Central memory CD8-positive, alpha-beta T cell (primary cell): ENCODE measurements around the gene CES4A.
"Not testable (repeated sequence)": the region's sequence is repeated elsewhere in the genome, so short reads cannot be mapped to it uniquely, and the experiment has no call there.

Experiments used
- ATAC-seq: fragments of 150-1000 bp; cut with Tn5 transposase; replicated peaks from 2 replicates; pipeline ENCODE4 v1.10.0; 2022; ENCODE audit warnings: mild to moderate bottlenecking, moderate FRiP score, moderate number of reproducible peaks; ENCODE audit not compliant: poor library complexity, severe bottlenecking; ENCODE audit errors: extremely low read depth
- DNase-seq, 2 donors: peaks; one replicate each; pipeline ENCODE4 v3.0.0; 2021; ENCODE audit warnings: low spot score in 2 of 2
- H3K27ac Mint-ChIP-seq: one replicate; pipeline ENCODE4 v1.8.0; 2022; ENCODE audit warnings: low read depth, mild to moderate bottlenecking, moderate library complexity, mixed read lengths
- H3K27me3 Mint-ChIP-seq: one replicate; pipeline ENCODE4 v1.8.0; 2022; ENCODE audit warnings: mixed read lengths
- H3K36me3 Mint-ChIP-seq: one replicate; pipeline ENCODE4 v1.8.0; 2022; ENCODE audit warnings: mild to moderate bottlenecking, moderate library complexity, mixed read lengths; ENCODE audit not compliant: insufficient read depth
- H3K4me1 Mint-ChIP-seq: one replicate; pipeline ENCODE4 v1.8.0; 2022; ENCODE audit warnings: mixed read lengths
- H3K4me3 Mint-ChIP-seq: one replicate; pipeline ENCODE4 v1.8.0; 2022; ENCODE audit warnings: mild to moderate bottlenecking, moderate library complexity, mixed read lengths
- H3K9me3 Mint-ChIP-seq: one replicate; pipeline ENCODE4 v1.8.0; 2022; ENCODE audit warnings: mixed read lengths

Gene CES4A

DNA sequence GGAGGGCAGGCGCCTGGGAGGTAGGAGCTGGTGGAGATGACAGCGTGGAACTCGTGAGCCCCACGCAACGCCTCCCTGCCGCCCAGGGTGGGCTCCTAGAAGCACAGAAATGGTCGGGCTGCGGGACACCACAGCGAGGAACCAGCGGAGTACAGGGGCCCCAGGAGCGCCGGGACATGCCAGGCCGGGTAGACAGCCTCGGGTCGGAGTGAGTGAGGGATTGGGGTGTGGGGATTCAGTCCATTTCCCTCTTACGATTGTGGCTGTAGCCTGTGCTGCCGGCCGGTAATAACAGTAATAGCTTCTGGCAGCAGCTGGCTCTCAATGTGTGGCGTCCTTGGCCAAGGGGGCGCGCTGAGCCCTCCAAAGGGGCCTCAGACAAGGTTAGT, 39.6 kb upstream of the CES4A start:
- peaks cover 4% of the 10 kb centered on the region for H3K36me3 Mint-ChIP-seq
- H3K27ac Mint-ChIP-seq: no peak overlapping the region
- H3K9me3 Mint-ChIP-seq: no peaks in the 10 kb centered on the region
- H3K27me3 Mint-ChIP-seq: peaks cover 57% of the 10 kb centered on the region
- no peak for DNase-seq
- peak overlapping the region; percentile 81 for H3K4me3 Mint-ChIP-seq
- ATAC-seq: no peak
- H3K4me1 Mint-ChIP-seq: peaks cover 24% of the 10 kb centered on the region

DNA sequence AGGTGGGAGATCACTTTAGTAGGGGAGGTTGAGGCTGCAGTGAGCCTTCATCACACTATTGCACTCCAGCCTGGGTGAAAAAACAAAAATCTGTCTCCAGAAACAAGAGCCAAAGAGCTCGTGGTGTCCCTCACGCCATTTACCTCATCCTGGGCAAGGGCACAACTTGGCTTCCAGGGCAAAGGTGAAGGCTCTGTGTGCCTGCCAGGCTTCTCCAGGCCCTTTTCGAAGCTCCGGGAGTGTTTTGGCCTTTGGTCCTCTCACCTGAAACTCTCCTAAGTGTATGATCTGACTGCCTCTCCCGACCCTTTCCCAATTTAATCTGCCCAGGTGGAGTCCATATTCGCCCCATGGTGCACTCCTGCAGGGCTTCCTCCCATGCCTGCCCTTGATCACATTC, 38.9 kb upstream of the CES4A start:
- Mint-ChIP-seq H3K9me3 (no peaks in the 10 kb centered on the region), H3K4me1 (peaks cover 27% of the 10 kb centered on the region), H3K36me3 (peaks cover 4% of the 10 kb centered on the region), H3K27ac (no peak overlapping the region), H3K27me3 (peaks cover 63% of the 10 kb centered on the region), H3K4me3 (peak overlapping the region; percentile 31)
- no peak for ATAC-seq
- no peak for DNase-seq

GRCh38 chr16:66950437-66950836, 38.0 kb upstream of the CES4A start:
- no peak for DNase-seq
- H3K36me3 Mint-ChIP-seq: peaks cover 4% of the 10 kb centered on the region
- peaks cover 63% of the 10 kb centered on the region for H3K27me3 Mint-ChIP-seq
- H3K9me3 Mint-ChIP-seq: no peaks in the 10 kb centered on the region
- peaks cover 27% of the 10 kb centered on the region for H3K4me1 Mint-ChIP-seq
- no peak overlapping the region for H3K4me3 Mint-ChIP-seq
- no peak for ATAC-seq
- no peak overlapping the region for H3K27ac Mint-ChIP-seq

DNA sequence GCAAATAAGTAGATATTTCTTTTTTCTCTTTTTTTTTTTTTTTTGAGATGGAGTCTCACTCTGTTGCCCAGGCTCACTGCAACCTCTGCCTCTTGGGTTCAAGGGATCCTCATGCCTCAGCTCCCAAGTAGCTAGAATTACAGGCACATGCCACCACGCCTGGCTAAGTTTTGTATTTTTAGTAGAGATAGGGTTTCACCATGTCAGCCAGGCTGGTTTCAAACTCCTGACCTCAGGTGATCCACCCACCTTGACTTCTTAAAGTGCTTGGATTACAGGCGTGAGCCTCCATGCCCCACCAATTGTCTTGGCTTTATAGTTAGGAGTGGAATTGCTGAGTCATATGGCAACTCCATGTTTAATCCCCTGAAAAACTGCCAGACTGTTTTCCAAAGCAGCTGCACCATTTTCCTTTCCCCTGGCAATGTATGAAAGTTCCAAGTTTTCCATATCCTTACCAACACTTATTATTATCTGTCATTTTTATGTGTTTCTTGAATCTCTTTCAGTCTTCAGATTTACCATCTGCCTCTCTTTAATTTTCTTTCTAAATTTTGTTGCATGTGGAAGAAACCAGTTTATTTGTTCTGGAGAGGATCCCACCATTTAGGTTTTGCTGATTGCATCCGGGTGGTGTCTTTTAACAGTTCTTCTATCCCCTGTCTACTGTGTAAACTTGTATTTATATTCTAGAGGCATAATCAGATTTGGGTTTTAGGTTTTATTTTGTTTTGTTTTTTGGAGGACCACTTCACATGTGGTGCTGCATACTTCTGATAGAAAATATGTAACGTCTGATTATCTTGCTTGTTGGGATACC, 37.2 kb upstream of the CES4A start:
- Mint-ChIP-seq H3K4me1 (peaks cover 27% of the 10 kb centered on the region), H3K27ac (no peak overlapping the region), H3K9me3 (no peaks in the 10 kb centered on the region), H3K36me3 (peaks cover 4% of the 10 kb centered on the region), H3K27me3 (peaks cover 63% of the 10 kb centered on the region), H3K4me3 (no peak overlapping the region)
- no peak for ATAC-seq
- no peak for DNase-seq

GRCh38 chr16:66952430-66953110, 35.8 kb upstream of the CES4A start:
- no peak for DNase-seq
- H3K4me1 Mint-ChIP-seq: peaks cover 18% of the 10 kb centered on the region
- H3K27me3 Mint-ChIP-seq: peaks cover 63% of the 10 kb centered on the region
- no peak overlapping the region for H3K27ac Mint-ChIP-seq
- no peaks in the 10 kb centered on the region for H3K9me3 Mint-ChIP-seq
- peaks cover 4% of the 10 kb centered on the region for H3K36me3 Mint-ChIP-seq
- H3K4me3 Mint-ChIP-seq: no peak overlapping the region
- no peak for ATAC-seq

DNA sequence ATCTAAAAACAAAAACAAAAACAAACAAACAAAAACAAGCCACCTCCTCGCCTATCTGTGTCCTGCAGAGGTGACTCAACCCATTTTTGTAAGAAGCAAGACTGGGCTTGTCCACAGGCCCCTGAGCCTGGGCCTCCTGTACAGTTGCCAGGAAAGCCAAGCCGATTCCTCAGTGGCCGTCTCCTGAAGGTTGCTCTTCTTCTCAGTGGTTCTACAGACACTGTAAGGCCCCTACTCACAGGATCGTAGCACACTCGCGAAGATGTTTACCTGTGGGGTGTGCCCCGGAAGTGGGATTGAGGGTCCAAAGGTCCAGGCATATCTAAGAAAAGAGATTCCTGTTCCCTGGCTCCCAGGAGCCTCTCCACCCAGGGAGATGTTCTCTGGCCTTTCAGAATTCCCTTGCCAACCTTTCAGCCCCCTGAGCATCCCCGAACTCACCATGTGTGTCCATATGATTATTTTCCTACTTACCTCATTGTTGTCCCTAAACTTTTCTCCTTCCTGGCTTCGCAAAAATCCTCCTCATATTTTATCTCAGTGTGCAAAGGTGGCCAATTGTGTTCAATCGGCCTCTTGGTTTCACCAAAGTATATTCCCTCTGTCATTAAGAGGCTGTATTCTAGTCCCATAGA, 34.8 kb upstream of the CES4A start:
- DNase-seq: no peak
- Mint-ChIP-seq H3K36me3 (peaks cover 2% of the 10 kb centered on the region), H3K9me3 (no peaks in the 10 kb centered on the region), H3K27ac (no peak overlapping the region), H3K4me3 (no peak overlapping the region), H3K4me1 (peaks cover 8% of the 10 kb centered on the region), H3K27me3 (peaks cover 57% of the 10 kb centered on the region)
- no peak for ATAC-seq

- Mint-ChIP-seq H3K9me3 (no peaks in the 10 kb centered on the region), H3K27ac (no peak overlapping the region), H3K4me1 (peaks cover 5% of the 10 kb centered on the region), H3K27me3 (peaks cover 51% of the 10 kb centered on the region), H3K4me3 (no peak overlapping the region), H3K36me3 (no peaks in the 10 kb centered on the region)
- peak; percentile 59 to 62 for DNase-seq
- ATAC-seq: peak; percentile 65
Observed at GRCh38 chr16:66954097-66954659, 34.2 kb upstream of the CES4A start.

DNA sequence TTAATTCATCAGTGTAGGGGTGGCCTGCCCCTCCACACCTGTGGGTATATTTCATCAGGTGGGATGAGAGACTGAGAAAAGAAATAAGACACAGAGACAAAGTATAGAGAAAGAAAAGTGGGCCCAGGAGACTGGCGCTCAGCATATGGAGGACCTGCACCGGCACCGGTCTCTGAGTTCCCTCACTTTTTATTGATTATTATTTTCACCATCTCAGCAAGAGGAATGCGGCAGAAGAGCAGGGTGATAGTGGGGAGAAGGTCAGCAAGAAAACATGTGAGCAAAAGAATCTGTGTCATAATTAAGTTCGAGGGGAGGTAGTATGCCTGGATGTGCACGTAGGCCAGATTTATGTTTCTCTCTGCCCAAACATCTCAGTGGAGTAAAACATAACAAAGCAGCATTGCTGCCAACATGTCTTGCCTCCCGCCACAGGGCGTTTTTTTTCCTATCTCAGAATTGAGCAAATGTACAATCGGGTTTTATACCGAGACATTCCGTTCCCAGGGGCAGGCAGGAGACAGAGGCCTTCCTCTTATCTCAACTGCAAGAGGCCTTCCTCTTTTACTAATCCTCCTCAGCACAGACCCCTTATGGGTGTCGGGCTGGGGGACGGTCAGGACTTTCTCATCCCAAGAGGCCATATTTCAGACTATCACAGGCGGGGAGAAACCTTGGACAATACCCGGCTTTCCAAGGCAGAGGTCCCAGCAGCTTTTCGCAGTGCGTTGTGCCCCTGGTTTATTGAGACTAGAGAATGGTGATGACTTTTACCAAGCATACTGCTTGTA, 32.8 kb upstream of the CES4A start:
- not testable (repeated sequence) for H3K27ac Mint-ChIP-seq, H3K4me3 Mint-ChIP-seq, H3K9me3 Mint-ChIP-seq, H3K36me3 Mint-ChIP-seq, H3K4me1 Mint-ChIP-seq, ATAC-seq, DNase-seq
- peaks cover 37% of the 10 kb centered on the region for H3K27me3 Mint-ChIP-seq

GRCh38 chr16:66956154-66956457, 32.3 kb upstream of the CES4A start:
- H3K4me1 Mint-ChIP-seq, ATAC-seq, H3K27ac Mint-ChIP-seq, H3K36me3 Mint-ChIP-seq, DNase-seq, H3K9me3 Mint-ChIP-seq, H3K4me3 Mint-ChIP-seq: not testable (repeated sequence)
- peaks cover 32% of the 10 kb centered on the region for H3K27me3 Mint-ChIP-seq

DNA sequence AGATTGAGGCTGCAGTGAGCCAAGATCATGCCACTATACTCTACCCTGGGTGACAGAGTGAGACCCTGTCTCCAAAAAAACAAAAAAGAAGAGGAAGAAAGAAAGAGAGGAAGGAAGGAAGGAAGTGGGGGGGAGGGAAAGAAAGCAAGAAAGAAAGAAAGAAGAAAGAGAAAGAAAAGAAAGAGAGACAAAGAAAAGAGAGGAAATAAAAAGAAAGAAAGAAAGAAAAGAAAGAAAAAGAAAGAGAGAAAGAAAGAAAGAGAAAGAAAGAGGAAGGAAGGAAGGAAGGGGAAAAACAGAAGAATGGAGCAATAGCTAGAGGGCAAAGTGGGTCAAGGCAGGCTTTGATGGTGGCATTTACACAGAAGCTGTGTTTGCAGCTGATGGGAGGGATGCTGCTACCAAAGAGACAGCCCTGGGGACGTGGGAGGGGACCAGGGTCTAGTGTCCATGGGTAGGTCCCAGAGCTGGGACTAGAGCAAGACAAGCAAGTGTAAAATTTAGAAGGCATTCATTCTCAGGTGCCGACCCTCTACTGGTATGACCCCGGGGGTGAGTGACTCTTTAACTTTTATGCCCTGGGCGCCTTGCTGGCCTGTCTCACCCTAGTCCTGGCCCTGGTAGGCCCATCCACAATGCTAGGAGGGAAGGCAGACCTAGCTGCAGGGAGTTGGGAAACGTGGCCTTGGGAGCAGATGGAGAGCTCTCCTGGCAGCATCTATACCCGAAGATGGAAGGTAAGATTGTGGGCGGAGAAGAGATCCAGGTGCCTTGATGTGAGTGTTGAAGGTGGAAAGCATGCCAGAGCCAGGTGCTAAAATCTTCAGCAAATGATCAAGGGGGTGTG, 29.3 kb upstream of the CES4A start:
- H3K4me3 Mint-ChIP-seq: no peak overlapping the region
- H3K27ac Mint-ChIP-seq: peak overlapping the region; percentile 60
- no peaks in the 10 kb centered on the region for H3K9me3 Mint-ChIP-seq
- peaks cover 7% of the 10 kb centered on the region for H3K4me1 Mint-ChIP-seq
- ATAC-seq: no peak
- H3K27me3 Mint-ChIP-seq: peaks cover 4% of the 10 kb centered on the region
- no peak for DNase-seq
- H3K36me3 Mint-ChIP-seq: peaks cover 2% of the 10 kb centered on the region

DNA sequence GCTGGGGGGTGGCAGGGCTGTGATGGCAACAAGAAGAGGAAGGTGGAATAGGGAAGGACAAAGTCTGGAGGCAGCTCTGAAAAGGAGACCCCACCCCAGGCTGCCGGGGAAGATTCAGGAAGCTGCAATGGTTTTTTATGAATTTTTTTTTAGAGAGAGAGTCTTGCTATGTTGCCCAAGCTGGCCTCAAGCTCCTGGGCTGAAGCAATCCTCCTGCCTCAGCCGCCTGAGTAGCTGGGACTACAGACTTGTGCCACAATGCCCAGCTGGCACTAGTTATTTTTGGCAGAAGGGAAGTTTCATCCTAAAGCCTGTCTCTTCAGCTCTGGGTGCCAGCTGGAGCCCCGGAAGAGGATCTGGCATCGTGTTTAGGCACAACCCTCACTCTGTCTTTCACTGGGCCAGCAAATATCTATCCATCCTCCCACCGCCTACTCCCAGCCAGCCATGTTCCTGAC, 28.7 kb upstream of the CES4A start:
- Mint-ChIP-seq H3K4me1 (peaks cover 6% of the 10 kb centered on the region), H3K9me3 (no peaks in the 10 kb centered on the region), H3K4me3 (no peak overlapping the region), H3K27me3 (peaks cover 7% of the 10 kb centered on the region), H3K27ac (no peak overlapping the region), H3K36me3 (peaks cover 3% of the 10 kb centered on the region)
- no peak for ATAC-seq
- DNase-seq: no peak
